HG02938 (cell line): ENCODE measurements around the gene CTBP1.

Experiments
- ATAC-seq: cut with Tn5 transposase; IDR thresholded peaks from one replicate; pipeline ENCODE4 v1.9.1; 2021; ENCODE audit warnings: mild to moderate bottlenecking, moderate library complexity; ENCODE audit not compliant: unreplicated experiment

CTBP1 gene

GRCh38 chr4:1250921-1251772 is 2.2 kb upstream of the CTBP1 start:
- no peak for ATAC-seq

GRCh38 chr4:1250527-1250812 is 1.5 kb upstream of the CTBP1 start:
- ATAC-seq, result no peak

GRCh38 chr4:1249731-1250526 is 999 bp upstream of the CTBP1 start:
- peak; percentile 19 for ATAC-seq

GRCh38 chr4:1249148-1249730 is 309 bp upstream of the CTBP1 start:
- peak; percentile 39 for ATAC-seq

- peak; percentile 13 for ATAC-seq
These were observed 1.1 kb downstream of the CTBP1 start for GRCh38 chr4:1247864-1248244.

- no peak for ATAC-seq
These were observed 1.7 kb downstream of the CTBP1 start for GRCh38 chr4:1246901-1247863.

- ATAC-seq, result no peak
These were observed 2.6 kb downstream of the CTBP1 start for GRCh38 chr4:1246111-1246881.

GRCh38 chr4:1245481-1246051 is 3.4 kb downstream of the CTBP1 start:
- ATAC-seq, result no peak

- ATAC-seq, result no peak
These were observed 3.9 kb downstream of the CTBP1 start for GRCh38 chr4:1244978-1245471.

- no peak for ATAC-seq
These were observed 4.6 kb downstream of the CTBP1 start for GRCh38 chr4:1244081-1244977.

- ATAC-seq, result no peak
These were observed 5.4 kb downstream of the CTBP1 start for GRCh38 chr4:1243451-1244080.

- ATAC-seq, result no peak
These were observed 6.2 kb downstream of the CTBP1 start for GRCh38 chr4:1242506-1243450.

GRCh38 chr4:1241936-1242505 is 6.9 kb downstream of the CTBP1 start:
- ATAC-seq, result no peak

GRCh38 chr4:1241466-1241935 is 7.4 kb downstream of the CTBP1 start:
- no peak for ATAC-seq

GRCh38 chr4:1240721-1241465 is 8.0 kb downstream of the CTBP1 start:
- ATAC-seq, result no peak

- ATAC-seq, result no peak
These were observed 9.0 kb downstream of the CTBP1 start for GRCh38 chr4:1239950-1240307.
